ENCODE data around the gene TDO2.
A peak's percentile ranks its signal among the peaks of the same experiment; 100 is the strongest.
"Not testable (repeated sequence)": the region's sequence is repeated elsewhere in the genome, so short reads cannot be mapped to it uniquely, and the experiment has no call there.

The TDO2 gene

DNA sequence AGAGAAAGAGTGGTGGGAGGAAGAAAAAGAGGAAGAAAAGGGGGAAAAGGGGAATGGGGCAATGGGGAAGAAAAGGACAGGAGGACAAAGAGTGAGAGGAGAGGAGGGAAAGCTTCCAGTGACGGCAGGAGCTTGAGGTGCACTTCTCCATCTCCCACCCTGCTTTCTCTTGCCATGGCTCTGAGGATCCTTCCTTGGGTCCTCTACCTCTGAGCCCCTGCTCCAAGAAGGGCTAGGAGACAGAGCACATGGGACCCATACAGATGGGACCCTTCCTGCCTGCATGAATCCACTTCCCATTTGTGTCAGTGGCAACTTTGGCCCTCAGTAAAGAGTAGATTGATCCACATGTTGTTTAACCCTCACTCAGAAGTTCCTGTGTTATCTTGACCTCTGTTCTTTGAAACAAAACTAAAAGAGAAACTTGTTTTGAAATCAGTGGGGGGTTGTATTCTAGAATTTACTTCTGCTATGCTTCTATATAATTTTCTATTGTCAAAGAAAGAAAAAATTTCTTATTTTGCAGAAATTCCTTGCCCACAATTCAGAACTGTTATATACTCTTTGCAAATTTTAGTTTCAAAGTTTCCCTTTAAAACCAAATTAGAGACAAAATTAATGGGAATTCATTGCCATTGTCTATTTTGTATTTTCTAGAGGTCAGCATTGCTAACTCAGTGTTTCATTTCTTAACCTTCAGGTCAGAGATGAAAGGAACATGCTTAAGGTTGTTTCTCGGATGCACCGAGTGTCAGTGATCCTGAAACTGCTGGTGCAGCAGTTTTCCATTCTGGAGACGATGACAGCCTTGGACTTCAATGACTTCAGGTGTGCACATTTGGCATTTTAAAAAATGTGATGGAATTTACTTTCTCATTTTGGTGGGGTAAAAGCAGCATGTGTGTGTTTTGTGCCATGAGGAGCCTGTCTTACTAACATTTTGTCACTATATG is 5.0 kb downstream of the TDO2 start:
- DNase-seq: no peak

DNA sequence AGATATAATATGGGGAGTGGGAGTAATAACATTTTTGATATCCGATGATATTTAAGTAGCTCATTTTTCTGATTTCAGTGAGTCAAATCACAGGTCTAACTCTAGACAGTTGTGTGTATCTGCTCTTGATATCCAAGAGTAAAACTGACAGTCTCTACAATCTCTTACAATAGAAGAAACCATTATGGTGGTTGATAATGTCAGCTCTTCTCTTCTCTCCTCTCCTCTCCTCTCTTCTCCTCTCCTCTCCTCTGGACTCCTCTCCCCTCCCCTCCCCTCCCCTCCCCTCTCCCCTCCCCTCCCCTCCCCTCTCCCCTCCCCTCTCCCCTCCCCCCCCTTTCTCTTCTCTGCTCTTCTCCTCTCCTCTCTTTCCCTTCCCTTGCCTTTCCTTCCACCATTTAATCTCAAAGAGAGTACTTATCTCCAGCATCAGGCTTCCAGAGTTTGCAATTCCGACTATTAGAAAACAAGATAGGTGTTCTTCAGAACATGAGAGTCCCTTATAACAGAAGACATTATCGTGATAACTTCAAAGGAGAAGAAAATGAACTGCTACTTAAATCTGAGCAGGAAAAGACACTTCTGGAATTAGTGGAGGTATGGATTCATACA is 6.2 kb downstream of the TDO2 start:
- no peak for DNase-seq

DNA sequence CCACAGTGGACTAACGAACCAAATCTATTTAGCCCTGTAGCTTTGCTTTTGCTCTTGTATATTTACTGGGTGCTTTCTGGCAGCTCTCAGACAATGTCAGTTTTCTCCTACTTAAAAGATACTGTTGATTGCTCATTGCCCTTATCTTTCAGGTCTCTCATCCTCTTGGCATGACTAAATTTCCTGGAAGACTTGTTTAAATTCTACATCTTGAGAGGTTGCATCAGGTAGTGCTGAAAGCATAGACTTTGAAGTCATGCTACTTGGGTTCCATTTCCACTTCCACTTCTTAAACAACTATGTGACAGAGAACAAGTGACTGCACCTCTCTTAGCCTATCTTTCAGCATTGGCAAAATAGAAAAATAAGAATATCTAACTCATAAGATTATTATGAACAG is 8.4 kb downstream of the TDO2 start:
- DNase-seq: no peak

DNA sequence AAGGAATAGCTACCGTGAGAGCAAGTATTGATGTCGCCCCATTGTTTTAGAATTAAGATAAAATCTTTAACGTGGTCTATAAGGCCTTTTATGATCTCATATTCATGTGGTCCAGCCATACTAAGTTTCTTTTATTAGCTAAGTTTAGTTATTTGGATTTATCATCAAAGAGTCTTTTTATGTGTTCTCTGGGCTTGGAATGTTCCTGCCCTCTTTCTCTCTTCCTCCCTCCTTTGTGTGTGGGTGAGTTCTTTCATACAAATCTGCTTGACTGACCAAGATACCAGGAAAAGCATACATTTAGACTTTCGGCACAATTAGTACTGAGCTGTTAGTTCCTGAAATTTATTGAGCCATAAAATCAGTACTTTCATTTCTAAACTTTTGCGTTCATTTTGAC is 11.3 kb downstream of the TDO2 start:
- DNase-seq: no peak

DNA sequence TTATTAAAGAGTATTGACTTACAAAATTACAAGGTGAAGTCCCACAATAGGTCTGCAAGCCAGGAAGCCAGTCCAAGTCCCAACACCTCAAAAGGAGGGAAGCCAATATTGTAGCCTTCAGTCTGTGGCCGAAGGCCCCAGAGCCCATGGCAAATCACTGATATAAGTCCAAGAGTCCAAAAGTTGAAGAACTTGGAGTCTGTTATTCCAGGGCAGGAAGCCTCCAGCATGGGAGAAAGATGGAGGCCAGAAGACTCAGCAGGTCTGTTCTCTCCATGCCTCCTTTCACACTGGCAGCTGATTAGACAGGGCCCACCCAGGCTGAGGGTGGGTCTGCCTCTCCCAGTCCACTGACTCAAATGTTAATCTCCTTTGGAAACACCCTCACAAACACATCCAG is 18.1 kb downstream of the TDO2 start:
- no peak for DNase-seq

DNA sequence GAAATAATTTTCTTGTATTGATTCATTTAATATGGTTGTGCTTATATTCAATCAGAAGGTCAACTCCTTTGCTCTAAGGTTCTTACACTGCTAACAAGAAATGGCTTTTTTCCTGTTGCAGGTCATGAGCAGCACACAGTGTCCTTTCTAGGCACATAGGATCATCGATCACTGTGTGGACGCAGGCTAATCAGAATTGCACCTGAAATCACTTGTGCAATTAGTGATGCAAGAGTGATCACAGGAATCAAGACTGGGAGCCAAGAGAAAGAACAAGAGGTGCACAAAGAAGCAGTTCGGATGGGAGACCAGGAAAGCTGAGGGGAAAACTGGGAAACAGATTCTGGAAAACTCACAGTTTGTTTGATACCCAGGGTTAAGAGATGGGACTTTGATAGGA is 21.1 kb downstream of the TDO2 start:
- no peak for DNase-seq

DNA sequence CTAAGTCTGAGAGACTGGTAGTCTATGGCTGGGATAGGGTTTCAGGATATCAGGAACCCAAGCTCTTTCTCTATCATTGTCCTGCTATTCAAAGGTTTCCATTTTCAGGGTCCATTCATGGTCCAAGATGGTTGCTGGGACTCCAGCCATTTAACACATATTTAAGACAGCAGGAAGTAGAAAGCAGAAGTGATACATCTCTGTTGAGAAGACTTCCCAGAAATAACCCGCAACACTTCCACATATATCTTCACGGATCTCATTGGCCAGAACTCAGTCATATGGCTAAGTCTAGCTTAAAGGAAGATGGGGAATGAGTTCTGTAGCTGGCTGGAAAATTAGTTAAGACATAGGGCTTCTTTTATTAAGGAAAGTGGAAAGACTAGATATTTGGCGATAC is 26.3 kb downstream of the TDO2 start:
- DNase-seq: no peak

DNA sequence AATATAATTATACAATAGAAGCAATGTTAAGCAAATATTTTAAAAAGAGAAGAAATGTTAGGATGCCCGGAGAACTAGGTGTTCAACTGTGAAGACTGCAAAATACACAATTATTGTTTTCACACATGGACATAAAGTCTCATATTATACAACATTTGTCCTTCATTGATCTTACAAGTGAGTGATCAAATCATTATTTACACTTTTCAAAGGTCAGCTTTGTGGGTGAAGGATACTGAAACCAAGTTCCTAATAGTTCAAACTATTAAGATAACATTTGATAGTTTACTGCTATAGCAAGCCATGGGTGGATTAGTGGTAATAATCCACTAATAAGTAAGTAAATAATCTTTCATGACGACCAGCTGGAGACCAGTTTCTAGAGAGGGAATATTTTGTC is 26.8 kb downstream of the TDO2 start:
- no peak for DNase-seq

DNA sequence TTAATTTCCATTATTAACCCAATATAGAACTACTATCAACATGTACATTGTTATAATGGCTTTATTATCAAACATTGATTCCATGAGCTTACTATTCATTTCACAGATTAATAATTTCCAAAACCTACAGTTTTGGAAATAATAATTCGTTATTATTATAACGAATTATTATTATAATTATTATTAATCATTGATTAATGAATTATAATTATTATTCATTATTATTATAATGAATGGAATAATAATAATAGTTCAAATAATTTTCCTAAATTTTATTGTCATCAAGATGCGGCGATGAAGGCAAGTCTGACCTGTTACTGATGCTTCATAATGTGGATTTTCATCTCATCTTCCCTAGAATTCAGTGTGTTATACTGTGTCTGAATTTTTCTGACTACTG is 28.1 kb downstream of the TDO2 start:
- DNase-seq: no peak

DNA sequence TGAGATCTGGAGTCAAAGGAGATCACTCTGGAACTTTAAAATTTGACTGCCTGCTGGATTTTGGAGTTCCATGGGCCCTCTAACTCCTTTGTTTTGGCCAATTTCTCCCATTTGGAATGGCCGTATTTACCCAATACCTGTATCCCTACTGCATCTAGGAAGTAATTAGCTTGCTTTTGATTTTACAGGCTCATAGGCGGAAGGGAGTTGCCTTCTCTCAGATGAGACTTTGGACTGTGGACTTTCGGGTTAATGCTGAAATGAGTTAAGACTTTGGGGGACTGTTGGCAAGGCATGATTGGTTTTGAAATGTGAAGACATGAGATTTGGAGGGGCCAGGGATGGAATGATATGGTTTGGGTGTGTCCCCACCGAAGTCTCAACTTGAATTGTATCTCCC is 31.1 kb downstream of the TDO2 start:
- not testable (repeated sequence) for DNase-seq

DNA sequence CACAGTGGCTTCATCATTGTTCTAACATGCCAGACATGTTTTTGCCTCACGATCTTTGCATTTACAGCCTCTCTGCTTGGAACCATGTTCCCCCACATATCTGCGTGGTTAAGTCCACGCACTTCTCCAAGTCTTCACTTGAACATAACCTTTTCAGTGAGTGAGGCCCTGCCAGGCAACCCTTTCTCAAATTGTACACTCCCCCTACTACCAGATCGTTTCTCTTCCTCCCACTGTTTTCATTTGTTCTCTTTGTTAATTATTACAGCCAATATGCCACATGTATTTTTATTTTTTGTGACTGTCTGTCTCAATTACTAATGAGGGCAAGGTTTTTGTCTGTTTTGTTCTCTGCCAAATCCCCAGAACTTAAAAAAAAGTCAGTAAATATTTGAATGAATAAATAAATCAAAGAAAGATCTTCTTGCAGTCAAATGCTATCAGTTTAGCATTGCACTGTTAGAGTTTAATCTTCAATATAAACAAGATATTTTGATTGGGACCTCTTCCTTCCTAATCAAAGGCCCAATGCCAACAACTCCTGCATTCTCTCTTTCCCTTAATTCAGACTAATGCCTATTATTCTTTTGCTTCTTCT is 32.0 kb downstream of the TDO2 start:
- no peak for DNase-seq

DNA sequence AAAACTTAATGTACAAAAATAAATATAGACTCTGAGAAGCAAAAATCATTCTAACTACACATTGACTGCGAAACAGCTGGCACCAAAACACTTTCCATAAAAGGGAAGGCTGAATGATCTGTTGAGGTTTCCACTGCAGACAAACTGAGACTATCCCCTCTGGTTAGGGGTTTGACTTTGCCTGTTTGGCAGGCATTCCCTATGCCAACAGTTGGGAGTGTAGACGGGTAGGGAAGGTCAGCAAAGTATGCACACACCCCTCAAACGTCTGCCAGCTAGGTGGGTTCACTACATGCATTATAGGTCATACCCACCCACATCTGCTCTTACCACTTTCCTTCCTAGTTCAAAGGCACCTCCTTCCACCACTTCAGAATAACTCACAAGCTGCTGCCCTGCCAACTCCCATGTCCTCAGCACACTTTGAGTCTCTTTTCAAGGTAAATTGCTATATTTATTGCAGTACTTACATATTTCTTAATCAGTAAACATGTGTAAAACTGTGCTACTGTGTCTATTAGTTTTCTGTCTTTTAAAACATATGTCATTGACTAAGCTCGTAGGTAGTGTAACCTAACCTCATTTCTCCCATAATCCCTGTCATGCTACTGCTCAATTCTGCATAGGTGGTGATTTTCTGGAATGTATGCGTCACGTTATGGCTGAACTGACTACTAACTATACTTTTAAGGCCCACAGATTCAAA is 37.7 kb downstream of the TDO2 start:
- DNase-seq: no peak

DNA sequence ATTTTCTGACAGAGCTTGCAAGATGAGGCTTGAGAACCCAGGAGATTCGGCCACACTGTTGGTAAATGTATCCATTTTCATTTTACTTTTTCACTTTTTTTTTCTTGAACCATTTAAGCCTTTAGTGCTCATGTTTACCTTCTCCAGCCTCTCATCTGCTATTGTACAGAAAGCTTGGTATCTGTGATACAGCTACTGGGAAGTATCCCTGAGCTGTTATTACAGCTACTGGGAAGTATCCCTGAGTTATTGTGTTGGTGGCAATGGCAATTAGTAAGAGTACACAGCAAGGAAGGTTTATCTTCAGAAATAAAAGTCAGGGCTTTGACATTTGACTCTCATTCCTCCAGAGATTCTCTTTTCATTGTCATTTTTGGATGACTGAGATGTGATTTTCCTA is 38.3 kb downstream of the TDO2 start:
- no peak for DNase-seq

DNA sequence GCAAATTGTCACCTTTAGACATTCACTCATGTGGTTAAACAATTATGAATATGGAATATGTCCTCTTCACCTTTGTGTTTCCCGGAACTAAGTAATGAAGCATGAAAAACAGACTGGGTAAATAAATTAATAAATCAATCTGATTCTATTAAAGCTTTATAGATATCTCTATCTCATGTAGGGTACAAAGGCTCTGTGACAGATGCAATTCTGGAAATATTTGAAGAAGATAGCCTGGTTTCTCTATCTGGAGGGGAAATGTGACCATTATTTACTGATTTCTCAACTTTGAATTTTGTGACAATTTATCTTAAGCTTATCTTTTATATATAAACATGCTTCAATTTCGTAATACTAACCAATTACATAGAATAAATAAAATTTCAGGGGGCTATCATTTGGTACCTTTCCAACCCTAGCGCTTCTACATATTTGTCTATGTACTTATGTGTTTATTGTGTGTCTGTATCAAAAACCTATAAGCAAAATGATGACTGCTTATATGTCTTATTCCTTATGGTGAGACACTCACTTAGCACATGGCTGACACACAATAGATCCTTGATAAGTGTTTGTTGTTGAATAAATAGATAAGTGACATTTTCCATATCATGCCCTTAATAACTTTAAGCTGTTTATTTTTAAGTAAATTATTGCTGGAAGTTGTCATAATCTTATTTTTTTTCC is 40.3 kb downstream of the TDO2 start:
- DNase-seq: no peak

DNA sequence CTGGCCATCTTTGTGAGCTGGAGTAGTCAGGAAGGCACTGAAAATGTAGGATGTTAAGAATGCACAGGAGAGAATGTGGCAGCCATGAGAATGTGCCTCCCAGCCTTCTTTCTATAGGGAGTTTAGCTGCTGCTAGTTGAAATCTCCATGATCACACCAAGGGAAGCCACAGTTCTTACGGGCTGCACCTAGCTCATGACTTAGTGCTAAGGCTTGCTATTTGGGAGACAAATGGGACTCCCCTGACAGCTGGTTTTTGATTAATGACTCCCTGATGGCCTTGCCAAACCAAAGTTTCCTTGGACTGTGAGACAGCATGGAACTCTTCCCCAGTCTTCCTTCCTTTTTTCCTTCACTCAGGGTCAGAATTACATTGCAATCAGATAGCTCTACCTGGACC is 41.0 kb downstream of the TDO2 start:
- no peak for DNase-seq

DNA sequence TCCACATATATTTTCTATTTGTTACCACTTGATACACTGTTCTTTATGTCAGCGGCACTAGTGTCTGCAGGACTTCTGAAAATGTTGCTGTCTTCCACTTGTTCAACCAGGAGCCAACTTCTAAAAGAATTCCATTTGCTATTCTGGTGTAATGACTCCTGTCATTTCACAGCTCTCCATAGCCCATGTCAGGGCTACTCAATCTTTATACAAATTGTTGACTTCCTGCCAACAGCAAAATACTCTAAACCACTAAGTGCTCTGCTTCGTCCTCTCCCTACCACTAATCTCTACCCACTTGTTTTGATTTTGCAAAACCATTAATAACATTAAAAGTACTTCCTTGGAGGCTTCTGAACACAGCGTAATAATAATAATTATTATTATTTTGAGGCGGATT is 43.0 kb downstream of the TDO2 start:
- DNase-seq: no peak

DNA sequence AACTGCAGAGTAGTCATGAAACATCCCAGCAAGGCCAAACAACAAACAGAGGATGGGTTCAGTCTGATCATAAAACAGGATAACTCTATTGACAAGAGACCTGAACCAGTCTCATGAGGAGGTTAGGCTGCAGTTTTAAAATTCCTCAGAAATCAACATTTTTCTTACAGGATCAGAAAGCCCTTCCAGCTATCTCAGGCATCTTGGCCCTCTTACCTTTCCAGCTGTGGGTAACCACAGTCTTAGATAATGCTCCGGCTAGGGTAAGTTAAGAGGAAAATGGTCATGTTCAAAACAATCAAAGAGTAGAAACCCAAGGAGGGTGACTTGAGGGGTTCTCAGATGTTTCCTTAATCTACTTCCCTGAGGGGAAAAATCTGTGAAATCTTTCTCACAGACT is 45.0 kb downstream of the TDO2 start:
- DNase-seq: no peak

DNA sequence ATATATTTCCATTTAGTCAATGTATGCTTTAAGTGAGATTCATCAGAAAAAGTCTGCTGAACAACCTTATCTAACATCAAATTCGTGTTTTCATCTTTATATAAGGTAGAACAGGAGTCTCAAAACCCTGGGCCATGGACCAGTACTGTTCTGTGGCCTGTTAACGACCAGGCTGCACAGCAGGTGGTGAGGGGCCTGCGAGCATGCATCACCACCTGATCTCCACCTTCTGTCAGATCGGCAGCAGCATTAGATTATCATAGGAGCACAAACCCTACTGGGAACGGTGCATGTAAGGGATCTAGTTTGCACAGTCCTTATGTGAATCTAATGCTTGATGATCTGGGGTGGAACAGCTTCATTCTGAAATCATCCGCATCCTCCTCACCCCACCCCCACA is 47.0 kb downstream of the TDO2 start:
- no peak for DNase-seq

DNA sequence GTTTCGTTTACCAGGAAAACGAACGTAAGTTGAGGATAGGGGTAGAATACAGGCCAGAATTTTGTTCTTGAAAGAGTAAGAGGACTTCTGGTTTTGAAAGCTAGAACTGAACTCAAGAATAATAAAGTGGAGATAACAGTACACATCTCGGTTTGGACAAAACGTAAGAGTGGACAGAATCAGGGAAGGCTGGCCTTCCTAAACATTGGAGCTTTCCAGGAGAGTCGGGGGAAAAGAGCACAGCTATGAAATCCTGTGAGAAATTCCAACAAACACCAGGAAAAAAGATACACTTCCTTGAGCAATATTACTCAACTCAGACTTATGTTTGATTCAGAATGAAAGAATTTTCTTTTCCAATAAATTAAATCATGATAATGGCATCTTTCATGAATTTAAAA is 49.0 kb downstream of the TDO2 start:
- no peak for DNase-seq

DNA sequence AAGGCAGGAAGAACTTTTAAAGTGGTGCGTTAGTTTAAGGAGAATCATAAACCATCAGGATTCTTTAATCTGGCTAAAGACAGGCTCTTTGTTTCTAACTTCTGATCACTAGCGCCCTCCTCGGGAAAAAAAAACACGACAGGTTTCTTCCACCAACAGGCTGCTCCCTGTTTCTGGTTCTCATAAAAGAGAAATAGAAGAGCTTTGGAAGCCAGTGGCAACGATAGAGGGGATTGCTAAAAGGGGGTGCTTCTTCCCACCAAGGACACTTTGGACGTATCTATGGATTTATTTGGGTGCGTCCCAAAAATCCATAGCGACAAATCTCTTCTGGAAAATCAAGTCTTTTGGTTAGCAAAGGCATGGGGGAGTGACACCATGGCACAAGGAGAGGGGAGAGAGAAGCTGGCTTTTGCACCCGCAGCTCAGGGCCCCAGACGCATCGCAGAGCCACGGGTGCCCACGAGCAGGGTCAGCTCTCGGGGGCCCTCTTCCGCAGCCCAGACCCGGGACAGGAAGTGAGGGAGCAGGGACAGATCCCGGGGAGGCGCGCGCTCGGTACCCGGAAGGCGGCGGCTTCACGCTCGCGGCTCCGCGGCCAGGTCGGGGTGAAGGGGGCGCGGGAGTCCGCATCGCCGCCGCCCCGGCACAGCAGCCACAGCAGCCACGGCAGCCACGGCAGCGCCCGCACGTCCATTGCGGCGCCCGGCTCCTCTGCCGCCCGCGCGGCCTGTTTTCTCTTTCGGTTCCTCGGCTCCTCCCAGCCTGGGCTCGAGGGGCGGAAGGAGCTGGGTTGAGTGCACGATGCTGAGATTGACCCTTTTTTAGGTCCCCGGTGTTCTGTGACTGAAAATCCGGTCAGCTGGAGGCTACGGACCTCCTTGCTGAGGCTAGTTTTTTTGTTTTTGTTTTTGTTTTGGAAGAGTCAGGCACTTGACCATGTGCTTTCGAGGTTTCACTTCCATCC is 49.9 kb downstream of the TDO2 start, which contains the start of gene CTSO:
Gene CTSO, minus strand, starts transcription at position 716 of the 967 bp plus-strand sequence. Its CDS starts 19 bp downstream, at position 697.
- peak; percentile 85 for DNase-seq

DNA sequence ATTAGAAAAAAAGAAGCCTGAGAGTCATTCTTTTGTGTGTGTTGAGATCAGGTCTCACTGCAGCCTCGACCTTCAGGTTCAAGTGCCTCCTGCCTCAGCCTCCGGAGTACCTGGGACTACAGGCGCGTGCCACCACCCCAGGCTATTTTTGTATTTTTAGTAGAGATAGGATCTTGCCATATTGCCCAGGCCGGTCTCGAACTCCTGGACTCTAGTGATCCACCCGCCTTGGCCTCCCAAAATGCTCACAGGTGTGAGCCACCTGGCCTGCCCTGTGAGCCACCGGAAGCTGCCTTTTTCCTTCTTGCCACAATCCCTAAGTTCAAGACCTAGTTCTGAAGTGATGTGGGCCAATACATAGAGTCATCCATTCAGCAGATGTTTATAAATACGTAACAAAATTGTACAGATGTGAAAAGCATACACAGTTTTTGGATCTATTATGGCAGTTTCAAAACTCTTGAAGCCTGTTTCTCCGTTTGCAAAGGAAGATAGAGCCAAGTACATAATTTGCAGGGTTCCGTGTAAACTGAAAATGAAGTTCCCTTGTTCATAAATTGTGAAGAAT is 50.7 kb downstream of the TDO2 start:
- DNase-seq: no peak
